ENCODE measurements around the gene TSEN54.
A peak's percentile ranks its signal among the peaks of the same experiment; 100 is the strongest.

TSEN54 gene

GRCh38 chr17:75525806-75526554 is 9.7 kb downstream of the TSEN54 start:
- ATAC-seq (replicated peaks) (peak; percentile 31 to 35), DNase-seq (no peak)
- Mint-ChIP-seq H3K27ac (no peak overlapping the region), H3K36me3 (peaks cover 12 to 16% of the 10 kb centered on the region in 2 donors), H3K27me3 (peaks cover 4 to 5% of the 10 kb centered on the region in 2 donors), H3K4me3 (peak overlapping the region; percentile 76 to 78), H3K4me1 (peaks cover 7 to 11% of the 10 kb centered on the region in 2 donors), H3K9me3 (no peaks in the 10 kb centered on the region)

DNA sequence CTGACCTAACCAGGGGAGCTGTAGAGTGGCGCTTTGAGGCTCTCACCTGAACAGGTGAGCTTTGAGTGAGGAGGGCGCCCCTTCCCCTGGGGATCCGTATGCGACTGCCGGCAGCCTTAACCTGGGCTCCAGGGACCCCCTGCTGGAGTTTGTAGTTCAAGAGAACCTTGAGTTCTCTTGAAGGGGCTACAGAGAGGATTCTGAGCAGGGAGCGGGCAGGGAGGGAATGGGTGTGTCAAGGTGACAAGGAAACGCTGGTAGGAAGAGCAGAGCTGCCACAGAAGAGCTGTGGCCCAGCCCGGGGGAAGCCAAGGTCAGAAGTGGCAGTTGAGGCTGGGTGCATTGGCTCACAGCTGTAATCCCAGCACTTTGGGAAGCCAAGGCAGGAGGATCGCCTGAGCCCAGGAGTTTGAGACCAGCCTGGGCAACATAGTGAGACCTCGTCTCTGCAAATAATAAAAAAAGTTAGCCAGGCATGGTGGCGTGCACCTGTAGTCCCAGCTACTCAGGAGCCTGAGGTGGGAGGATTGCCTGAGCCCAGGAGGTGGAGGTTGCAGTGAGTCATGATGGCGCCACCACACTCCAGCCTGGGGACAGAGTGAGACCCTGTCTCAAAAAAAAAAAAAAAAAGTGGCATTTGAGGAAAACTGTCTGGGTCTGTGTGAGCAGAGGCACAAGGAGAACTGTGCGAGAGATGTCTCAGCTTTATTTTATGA is 10.4 kb downstream of the TSEN54 start:
- H3K4me3 Mint-ChIP-seq: peak overlapping the region; percentile 76 to 78

GRCh38 chr17:75530837-75531720 is 14.8 kb downstream of the TSEN54 start:
- Mint-ChIP-seq H3K27ac (no peak overlapping the region), H3K4me3 (no peak overlapping the region), H3K9me3 (no peaks in the 10 kb centered on the region), H3K27me3 (peaks cover 4 to 5% of the 10 kb centered on the region in 2 donors), H3K36me3 (peaks cover 0 to 2% of the 10 kb centered on the region in 2 donors), H3K4me1 (peaks cover 12 to 22% of the 10 kb centered on the region in 2 donors)
- no peak for DNase-seq
- ATAC-seq (replicated peaks): no peak

More for the DNA sequence above, 10.4 kb downstream of the TSEN54 start:
- Mint-ChIP-seq H3K36me3 (peaks cover 12% of the 10 kb centered on the region in 2 donors), H3K27ac (no peak overlapping the region), H3K9me3 (no peaks in the 10 kb centered on the region), H3K27me3 (peaks cover 4 to 5% of the 10 kb centered on the region in 2 donors), H3K4me1 (peaks cover 7 to 11% of the 10 kb centered on the region in 2 donors)
- no peak for DNase-seq
- ATAC-seq (replicated peaks): no peak

DNA sequence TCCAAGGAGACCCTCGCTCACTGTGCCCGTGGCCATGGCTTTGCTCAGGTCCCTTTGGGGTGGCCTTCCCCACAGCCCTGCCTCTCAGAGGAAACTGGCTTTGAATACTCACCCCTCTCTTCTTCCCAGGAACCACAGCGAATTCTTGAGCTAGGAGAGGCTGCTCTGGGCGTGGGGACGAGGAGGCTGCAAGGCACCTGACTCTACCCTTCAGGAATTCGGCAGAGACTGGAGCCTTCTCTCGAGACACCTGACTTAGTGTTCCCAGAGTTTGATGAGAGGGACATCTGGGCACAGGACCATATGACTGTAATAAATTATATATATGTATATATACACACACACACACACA is 15.4 kb downstream of the TSEN54 start:
- H3K4me3 Mint-ChIP-seq: no peak overlapping the region
- DNase-seq (no peak), ATAC-seq (replicated peaks) (no peak)
- H3K9me3 Mint-ChIP-seq: no peaks in the 10 kb centered on the region
- no peaks in the 10 kb centered on the region for H3K36me3 Mint-ChIP-seq
- H3K27me3 Mint-ChIP-seq: no peaks in the 10 kb centered on the region
- H3K27ac Mint-ChIP-seq: no peak overlapping the region
- peaks cover 8 to 16% of the 10 kb centered on the region in 2 donors for H3K4me1 Mint-ChIP-seq

- Mint-ChIP-seq H3K4me3 (peak overlapping the region; percentile 2 to 51), H3K27me3 (no peaks in the 10 kb centered on the region), H3K9me3 (no peaks in the 10 kb centered on the region), H3K4me1 (peaks cover 8 to 15% of the 10 kb centered on the region in 2 donors), H3K36me3 (no peaks in the 10 kb centered on the region), H3K27ac (peak overlapping the region; percentile 26)
- DNase-seq (peak; percentile 38), ATAC-seq (replicated peaks) (peak; percentile 88 to 94)
Observed at GRCh38 chr17:75535119-75535537, 18.8 kb downstream of the TSEN54 start.

DNA sequence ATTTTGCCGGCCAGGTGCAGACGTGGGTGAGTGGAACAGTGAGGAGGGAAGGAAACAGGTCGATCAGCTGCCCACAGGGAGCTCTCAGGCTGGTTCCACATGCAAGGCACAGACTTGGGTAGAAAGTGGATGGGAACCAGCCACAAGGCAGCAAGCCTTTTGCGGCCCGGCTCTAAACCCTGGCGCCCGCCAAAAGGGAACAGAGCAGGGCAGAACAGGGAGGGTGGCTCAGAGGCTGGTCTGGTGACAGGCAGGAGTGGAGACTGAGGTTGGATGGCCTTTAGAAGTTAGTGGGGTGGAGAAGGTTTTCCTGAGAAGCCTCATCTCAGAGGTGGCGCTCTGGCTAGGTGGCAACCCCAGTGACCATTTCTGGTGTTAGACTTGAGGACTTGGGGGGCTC is 19.5 kb downstream of the TSEN54 start:
- H3K4me1 Mint-ChIP-seq: peaks cover 8 to 15% of the 10 kb centered on the region in 2 donors
- DNase-seq (no peak), ATAC-seq (replicated peaks) (no peak)
- H3K9me3 Mint-ChIP-seq: no peaks in the 10 kb centered on the region
- no peaks in the 10 kb centered on the region for H3K36me3 Mint-ChIP-seq
- H3K27me3 Mint-ChIP-seq: no peaks in the 10 kb centered on the region
- no peak overlapping the region for H3K4me3 Mint-ChIP-seq
- H3K27ac Mint-ChIP-seq: peak overlapping the region; percentile 26

DNA sequence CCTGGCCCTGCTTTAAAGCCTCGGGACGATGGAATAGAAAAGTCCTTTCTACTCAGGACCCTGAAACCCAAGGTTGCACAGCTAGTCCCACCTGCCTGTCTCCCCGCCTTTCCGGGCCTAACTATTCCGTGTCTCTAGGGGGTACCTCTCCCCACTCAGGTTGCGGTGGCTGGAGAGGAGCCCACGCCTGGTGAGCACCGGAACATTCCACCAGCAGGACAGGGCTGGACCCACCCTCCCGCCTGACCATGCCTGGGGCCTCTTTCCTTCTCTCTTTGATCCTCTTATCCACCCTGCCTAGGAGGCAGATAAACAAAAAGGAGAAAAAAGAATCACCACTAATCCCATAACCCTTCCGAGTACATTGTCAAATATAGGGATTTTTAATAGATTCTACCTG is 20.0 kb downstream of the TSEN54 start:
- no peaks in the 10 kb centered on the region for H3K36me3 Mint-ChIP-seq
- H3K4me1 Mint-ChIP-seq: peaks cover 8 to 15% of the 10 kb centered on the region in 2 donors
- H3K4me3 Mint-ChIP-seq: no peak overlapping the region
- H3K27me3 Mint-ChIP-seq: no peaks in the 10 kb centered on the region
- DNase-seq (no peak), ATAC-seq (replicated peaks) (no peak)
- no peaks in the 10 kb centered on the region for H3K9me3 Mint-ChIP-seq
- H3K27ac Mint-ChIP-seq: no peak overlapping the region

DNA sequence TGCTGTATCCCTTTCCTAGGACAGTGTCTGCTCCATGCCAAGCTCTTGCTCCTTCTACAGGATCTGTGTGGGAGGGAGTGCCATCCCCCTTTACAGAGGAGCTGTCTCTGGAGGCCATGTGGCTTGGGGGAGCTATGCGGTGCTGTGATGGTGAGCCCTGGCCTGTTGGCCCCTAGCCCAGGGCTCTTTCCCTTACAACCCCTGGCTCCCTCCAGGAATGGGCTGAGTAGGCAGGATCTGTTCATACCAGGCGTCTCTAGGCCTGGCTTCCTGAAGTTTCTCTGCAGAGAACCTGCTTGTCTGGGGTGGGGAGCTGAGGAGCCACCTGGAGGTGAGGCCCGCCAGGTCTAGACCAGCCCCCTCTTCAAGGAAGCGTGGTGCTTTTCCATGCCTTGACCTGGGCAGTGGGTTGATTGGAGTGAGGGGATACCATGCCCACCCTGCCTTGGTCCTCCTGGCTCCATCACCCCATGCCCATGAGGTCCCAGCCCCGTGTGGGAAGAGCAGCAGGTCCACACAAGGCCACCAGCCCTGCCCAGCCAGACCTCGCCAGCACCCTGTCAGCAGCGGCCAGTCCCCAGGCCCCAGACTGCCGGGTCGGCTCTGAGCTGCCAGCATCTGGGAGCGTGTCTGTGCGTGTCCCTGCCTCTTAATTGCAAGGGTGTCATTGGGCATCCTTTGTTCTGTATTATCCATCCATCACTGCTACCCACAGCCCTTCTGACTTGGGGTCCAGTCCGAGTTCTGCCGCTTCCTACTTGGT is 23.8 kb downstream of the TSEN54 start:
- Mint-ChIP-seq H3K27ac (no peak overlapping the region), H3K9me3 (no peaks in the 10 kb centered on the region), H3K4me3 (no peak overlapping the region), H3K36me3 (no peaks in the 10 kb centered on the region), H3K27me3 (no peaks in the 10 kb centered on the region), H3K4me1 (peaks cover 4 to 9% of the 10 kb centered on the region in 2 donors)
- ATAC-seq (replicated peaks) (no peak), DNase-seq (no peak)

- H3K27ac Mint-ChIP-seq: no peak overlapping the region
- ATAC-seq (replicated peaks): no peak
- H3K36me3 Mint-ChIP-seq: no peaks in the 10 kb centered on the region
- no peak overlapping the region for H3K4me3 Mint-ChIP-seq
- DNase-seq: no peak
- H3K9me3 Mint-ChIP-seq: no peaks in the 10 kb centered on the region
- peaks cover 0 to under 1% of the 10 kb centered on the region in 2 donors for H3K4me1 Mint-ChIP-seq
- H3K27me3 Mint-ChIP-seq: no peaks in the 10 kb centered on the region
Observed at GRCh38 chr17:75540923-75541503, 24.7 kb downstream of the TSEN54 start.

DNA sequence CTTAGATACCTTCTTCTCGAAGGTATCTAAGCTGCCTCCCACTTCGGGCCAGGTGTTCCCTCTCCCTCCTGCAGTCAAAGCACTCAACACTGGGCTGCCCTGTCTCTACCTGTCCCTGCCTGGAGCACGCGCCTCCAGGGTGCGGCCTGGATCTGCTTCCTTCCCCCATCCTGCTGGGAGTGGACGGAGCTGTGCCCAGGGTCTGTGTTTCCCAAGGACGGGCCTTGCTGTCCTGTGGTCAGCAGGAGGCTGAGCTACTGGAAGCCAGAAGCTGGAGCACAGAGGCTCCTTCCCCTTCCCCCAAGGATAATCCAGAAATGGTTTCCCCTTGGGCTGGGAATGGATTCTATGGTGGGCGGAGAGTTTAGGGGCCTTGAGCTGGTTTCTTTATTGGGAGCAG is 25.9 kb downstream of the TSEN54 start:
- Mint-ChIP-seq H3K27ac (no peak overlapping the region), H3K27me3 (no peaks in the 10 kb centered on the region), H3K9me3 (no peaks in the 10 kb centered on the region), H3K36me3 (no peaks in the 10 kb centered on the region), H3K4me3 (no peak overlapping the region), H3K4me1 (no peaks in the 10 kb centered on the region)
- DNase-seq: no peak
- ATAC-seq (replicated peaks): no peak

DNA sequence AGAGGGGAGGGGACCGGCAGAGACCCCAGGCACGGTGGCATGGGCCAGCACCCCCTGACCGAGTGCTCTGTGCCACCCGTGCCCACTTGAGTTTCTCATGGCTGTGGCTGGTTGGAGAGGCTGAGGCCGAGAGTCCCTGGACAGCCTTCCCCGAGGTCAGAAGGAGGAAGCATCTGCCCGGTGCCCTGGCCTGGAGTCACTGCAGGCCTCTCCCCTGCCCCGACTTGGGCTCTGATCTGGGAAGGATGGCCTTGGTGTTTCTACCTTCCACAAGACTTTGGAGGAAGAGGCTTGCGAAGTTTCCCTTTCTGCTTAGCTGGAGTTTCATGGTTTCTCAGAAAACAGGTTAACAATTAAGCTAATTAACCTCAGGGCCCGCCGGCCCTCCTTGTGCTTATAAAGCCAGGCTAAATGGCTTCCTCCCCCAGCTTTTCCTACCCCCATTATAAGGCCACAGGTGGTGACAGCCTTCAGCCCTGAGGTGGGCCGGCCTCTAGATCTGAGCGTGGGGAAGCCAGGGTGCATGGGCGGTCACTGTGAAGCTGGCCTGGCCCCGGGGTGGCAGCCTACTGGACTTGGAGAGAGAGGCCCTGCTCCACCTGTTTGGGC is 26.5 kb downstream of the TSEN54 start:
- Mint-ChIP-seq H3K36me3 (no peaks in the 10 kb centered on the region), H3K4me1 (no peaks in the 10 kb centered on the region), H3K4me3 (no peak overlapping the region), H3K27me3 (no peaks in the 10 kb centered on the region), H3K9me3 (no peaks in the 10 kb centered on the region), H3K27ac (no peak overlapping the region)
- DNase-seq (no peak), ATAC-seq (replicated peaks) (no peak)

GRCh38 chr17:75544250-75544649 is 27.9 kb downstream of the TSEN54 start:
- Mint-ChIP-seq H3K36me3 (no peaks in the 10 kb centered on the region), H3K4me1 (no peaks in the 10 kb centered on the region), H3K9me3 (no peaks in the 10 kb centered on the region), H3K4me3 (no peak overlapping the region), H3K27ac (no peak overlapping the region), H3K27me3 (no peaks in the 10 kb centered on the region)
- DNase-seq (no peak), ATAC-seq (replicated peaks) (no peak)

DNA sequence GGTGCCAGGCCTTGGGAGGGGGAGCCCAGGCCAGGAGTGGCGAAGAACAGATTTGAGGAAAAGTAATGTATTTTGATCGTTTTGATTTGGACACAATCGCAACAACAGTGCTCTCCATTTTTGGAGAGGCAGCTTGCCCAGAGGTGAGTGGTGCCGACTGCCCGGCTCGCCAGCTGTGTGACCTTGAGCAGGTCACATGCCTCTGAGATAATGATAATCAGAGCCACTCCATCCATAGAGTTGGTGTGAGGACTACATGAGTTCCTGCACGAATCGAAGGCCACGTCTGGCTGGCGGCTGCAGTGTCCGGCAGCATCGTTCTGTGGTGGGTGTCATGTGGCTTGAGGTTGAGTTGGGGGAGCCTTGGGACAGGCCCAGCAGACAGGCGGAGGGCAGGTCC is 29.9 kb downstream of the TSEN54 start:
- H3K4me1 Mint-ChIP-seq: no peaks in the 10 kb centered on the region
- DNase-seq (no peak), ATAC-seq (replicated peaks) (no peak)
- no peaks in the 10 kb centered on the region for H3K27me3 Mint-ChIP-seq
- no peak overlapping the region for H3K4me3 Mint-ChIP-seq
- H3K9me3 Mint-ChIP-seq: no peaks in the 10 kb centered on the region
- no peaks in the 10 kb centered on the region for H3K36me3 Mint-ChIP-seq
- H3K27ac Mint-ChIP-seq: no peak overlapping the region
